GM12891 (cell line): ENCODE results near the gene RALGAPA1.
A peak's percentile ranks its signal among the peaks of the same experiment; 100 is the strongest.

ENCODE experiments used
- DNase-seq: peaks from one replicate; pipeline ENCODE4 v3.0.0; 2011; ENCODE audit warnings: low spot score; ENCODE audit not compliant: insufficient read length
- FAIRE-seq: peaks from 2 replicates; lab custom pipeline; 2011; peaks lifted over from hg19 to GRCh38; lab: Jason Lieb, UNC
- PAX5 ChIP-seq: IDR thresholded peaks from 2 replicates; pipeline ENCODE4 v1.6.1; 2011; ENCODE audit warnings: low read length, moderate library complexity, mild to moderate bottlenecking; ENCODE audit not compliant: insufficient read depth, severe bottlenecking
- POLR2A ChIP-seq: IDR thresholded peaks from 2 replicates; pipeline ENCODE4 v1.6.1; 2011; ENCODE audit warnings: low read depth, low read length, control low read depth
- POLR2AphosphoS5 ChIP-seq: IDR thresholded peaks from 2 replicates; pipeline ENCODE4 v1.6.1; 2011; ENCODE audit warnings: low read depth, low read length, control low read depth
- POU2F2 ChIP-seq: IDR thresholded peaks from 2 replicates; pipeline ENCODE4 v1.6.1; 2011; ENCODE audit warnings: low read depth, mild to moderate bottlenecking, control low read depth, low read length, moderate library complexity
- SPI1 ChIP-seq: IDR thresholded peaks from 2 replicates; pipeline ENCODE4 v1.6.1; 2011; ENCODE audit warnings: low read depth, low read length, control low read depth
- TAF1 ChIP-seq: IDR thresholded peaks from 2 replicates; pipeline ENCODE4 v1.6.1; 2011; ENCODE audit warnings: low read depth, low read length, control low read depth

RALGAPA1 gene

GRCh38 chr14:35543006-35543405 is 266.1 kb downstream of the RALGAPA1 start:
- FAIRE-seq = no peak

DNA sequence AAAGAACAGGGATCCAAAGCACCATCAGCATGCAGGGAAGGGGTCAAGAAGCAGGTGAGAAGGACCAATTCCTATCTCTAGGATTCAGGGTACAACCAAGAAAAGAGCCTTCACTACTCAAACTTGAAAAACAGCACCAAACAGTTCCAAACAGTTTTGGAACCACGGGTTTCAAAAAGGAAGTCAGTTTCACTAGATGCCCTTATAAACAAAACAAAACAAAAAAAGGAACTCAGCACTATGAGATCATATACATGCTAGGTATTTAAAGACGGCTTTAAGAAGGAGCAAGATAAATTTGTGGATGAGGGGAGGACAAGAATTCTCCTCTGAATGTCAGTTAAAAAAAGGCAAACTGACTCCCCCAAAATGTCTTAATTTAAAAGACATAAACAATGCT is 269.1 kb downstream of the RALGAPA1 start:
- no peak for DNase-seq
- no peak for TF ChIP-seq TAF1
- peak; percentile 55; the same call in 1 of the 2 replicates for TF ChIP-seq SPI1
- FAIRE-seq = no peak

More at GRCh38 chr14:35543006-35543405, 266.1 kb downstream of the RALGAPA1 start:
- DNase-seq = no peak
- TF ChIP-seq POLR2AphosphoS5 = no peak
- TF ChIP-seq TAF1 = no peak
- TF ChIP-seq PAX5 = no peak
- no peak for TF ChIP-seq POLR2A
- no peak for TF ChIP-seq POU2F2
- no peak for TF ChIP-seq SPI1

- no peak for TF ChIP-seq TAF1
- no peak for TF ChIP-seq SPI1
- no peak for TF ChIP-seq POU2F2
- no peak for TF ChIP-seq POLR2AphosphoS5
- TF ChIP-seq POLR2A = no peak
- no peak for TF ChIP-seq PAX5
- FAIRE-seq = no peak
- DNase-seq = no peak
These were observed 273.5 kb downstream of the RALGAPA1 start for GRCh38 chr14:35535483-35536112.

DNA sequence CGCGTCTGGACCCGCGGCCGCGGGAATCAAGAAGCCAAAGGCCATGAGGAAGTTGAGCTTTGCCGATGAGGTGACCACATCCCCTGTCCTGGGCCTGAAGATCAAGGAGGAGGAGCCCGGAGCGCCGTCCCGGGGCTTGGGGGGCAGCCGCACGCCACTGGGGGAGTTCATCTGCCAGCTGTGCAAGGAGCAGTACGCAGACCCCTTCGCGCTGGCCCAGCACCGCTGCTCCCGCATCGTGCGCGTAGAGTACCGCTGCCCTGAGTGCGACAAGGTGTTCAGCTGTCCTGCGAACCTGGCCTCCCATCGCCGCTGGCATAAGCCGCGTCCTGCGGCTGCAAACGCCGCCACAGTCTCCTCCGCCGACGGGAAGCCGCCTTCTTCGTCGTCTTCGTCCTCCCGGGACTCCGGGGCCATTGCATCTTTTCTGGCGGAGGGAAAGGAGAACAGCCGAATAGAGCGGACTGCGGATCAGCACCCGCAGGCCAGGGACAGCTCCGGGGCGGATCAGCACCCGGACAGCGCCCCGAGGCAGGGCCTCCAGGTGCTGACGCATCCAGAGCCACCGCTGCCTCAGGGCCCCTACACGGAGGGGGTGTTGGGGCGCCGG is 274.1 kb downstream of the RALGAPA1 start:
- TF ChIP-seq TAF1 (no peak), SPI1 (peak; percentile 44; the same call in 1 of the 2 replicates), PAX5 (peak; percentile 31)
- FAIRE-seq = peak; percentile 64
- DNase-seq = peak; percentile 59

- DNase-seq (no peak), FAIRE-seq (no peak)
These were observed 274.8 kb downstream of the RALGAPA1 start for GRCh38 chr14:35534208-35534872.

DNA sequence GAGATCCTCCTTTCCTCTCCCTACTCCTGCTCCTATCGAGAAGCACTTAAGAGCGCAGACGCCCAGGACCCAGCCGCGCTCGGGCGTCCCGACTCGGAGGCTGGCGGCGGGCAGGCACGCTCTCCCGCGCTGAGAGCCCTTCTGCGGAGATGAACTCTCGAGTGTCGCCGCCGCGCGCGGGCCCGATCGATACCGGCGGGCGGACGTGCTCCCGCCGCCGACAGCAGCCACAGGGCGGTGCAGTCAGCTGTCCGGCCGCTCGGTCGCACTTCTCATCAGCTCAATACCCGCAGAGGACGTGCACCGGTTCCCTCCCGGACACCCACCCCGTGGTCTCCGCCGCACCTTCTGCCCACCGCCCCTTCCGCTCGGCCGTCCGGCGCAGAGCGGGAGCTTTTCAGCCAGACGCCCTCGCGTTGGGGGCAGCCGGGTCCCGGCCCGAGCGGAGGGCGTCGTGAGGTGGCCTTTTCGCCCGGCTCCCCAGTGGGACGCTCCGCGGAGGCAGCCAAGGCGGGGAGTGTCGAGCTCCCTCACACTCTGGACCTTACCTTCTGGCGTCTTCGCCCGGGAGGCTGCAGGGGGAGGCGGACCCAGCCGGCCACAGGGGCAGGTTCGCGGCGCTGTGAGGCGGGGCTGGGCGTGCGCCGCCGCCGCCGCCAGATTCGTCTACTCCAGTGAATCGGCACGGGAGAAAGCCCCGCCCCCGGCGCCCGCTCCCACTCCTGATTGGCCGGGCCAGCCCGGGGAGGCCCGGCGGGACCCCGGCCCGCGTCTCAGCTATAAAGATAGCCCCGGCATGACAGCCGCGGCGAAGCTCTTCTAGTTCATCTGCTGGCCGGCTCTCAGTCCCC is 275.5 kb downstream of the RALGAPA1 start, which contains the start of gene INSM2:
Gene INSM2 (plus strand): TSS at position 808 of the 851 bp plus-strand sequence. CDS start 89 bp downstream, outside the sequence.
- TF ChIP-seq TAF1 (no peak), SPI1 (no peak), POLR2AphosphoS5 (no peak), POU2F2 (no peak), POLR2A (no peak), PAX5 (no peak)
- peak; percentile 60 for DNase-seq
- peak; percentile 71 for FAIRE-seq

More at GRCh38 chr14:35534208-35534872, 274.8 kb downstream of the RALGAPA1 start:
- TF ChIP-seq TAF1 (no peak), POLR2A (no peak), SPI1 (no peak), POLR2AphosphoS5 (no peak), POU2F2 (no peak), PAX5 (no peak)

DNA sequence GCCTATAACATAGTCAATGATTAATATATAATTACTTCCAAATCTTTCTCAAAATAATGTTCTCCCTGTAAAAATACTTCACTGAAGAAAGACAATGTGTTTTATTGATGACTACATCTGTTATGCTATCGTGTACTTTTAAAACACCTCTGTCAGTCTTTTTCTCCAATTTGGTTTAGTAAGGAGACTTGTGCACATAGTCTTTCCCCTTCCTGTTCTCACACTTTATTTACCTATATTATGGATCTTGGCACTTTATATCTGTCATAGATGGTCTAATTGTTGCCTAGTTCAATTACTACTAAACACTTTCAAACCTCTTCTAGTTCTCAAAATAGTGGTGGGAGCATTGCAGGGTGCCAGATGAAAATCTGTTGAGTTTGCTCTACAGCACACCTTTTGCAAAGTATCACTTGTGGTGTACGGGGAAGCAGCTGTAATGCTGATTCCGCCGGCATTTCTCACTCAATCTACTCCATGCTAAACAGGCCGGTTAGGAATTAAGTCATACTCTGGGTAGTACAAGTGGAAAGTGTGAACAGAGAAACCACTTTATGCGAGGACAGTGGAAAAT is 276.2 kb downstream of the RALGAPA1 start:
- DNase-seq (no peak), FAIRE-seq (peak; percentile 48)
- no peak for TF ChIP-seq TAF1
- no peak for TF ChIP-seq POLR2AphosphoS5

DNA sequence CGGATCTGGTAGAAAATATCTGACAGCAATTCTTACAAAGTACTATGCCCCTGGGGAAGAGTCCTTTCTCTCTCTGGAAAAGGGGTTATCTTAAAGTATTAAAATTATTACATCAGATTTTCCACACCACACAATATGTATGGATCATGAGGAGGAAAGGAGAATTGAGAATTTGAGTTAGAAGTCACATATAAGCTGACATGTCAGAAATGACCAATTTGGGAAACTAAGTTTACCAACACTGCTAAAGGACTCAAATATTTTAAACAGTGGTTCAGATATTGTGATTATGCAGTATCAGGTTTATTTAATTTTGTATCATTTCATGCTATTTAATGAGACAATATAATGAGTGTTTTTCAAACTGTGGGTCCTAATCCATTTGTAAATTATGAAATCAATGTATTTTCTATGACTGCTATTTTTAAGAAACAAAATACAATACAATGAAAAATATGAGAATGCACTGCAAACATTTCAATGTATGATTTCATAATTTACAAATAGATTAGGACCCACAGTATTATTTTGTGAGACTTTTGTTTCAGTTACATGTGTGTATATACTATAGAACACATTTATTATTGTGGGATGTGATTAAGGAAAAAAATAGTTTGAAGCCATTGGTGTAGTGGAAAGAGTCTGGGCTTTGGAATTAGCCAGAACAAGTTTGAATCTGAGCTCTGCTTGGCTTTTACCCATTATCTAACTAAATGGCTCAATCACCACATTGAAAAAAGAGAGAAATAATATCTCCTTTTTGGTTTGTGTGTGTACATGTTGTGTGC is 276.9 kb downstream of the RALGAPA1 start:
- FAIRE-seq (no peak), DNase-seq (no peak)
- TF ChIP-seq SPI1 (no peak), POLR2AphosphoS5 (no peak)

GRCh38 chr14:35526962-35527361 is 282.1 kb downstream of the RALGAPA1 start:
- FAIRE-seq = no peak

More at GRCh38 chr14:35526962-35527361, 282.1 kb downstream of the RALGAPA1 start:
- TF ChIP-seq TAF1 (no peak), POU2F2 (no peak), POLR2A (no peak), PAX5 (no peak), POLR2AphosphoS5 (no peak), SPI1 (no peak)
- DNase-seq = no peak
